Dendritic cell treated with granulocyte-macrophage colony-stimulating factor and Interleukin-4, amounts not matched to agents 40 ng/mL and 50 ng/mL, for 4 days (primary cell): Measurements from ENCODE around the gene AQP3.
"Not testable (repeated sequence)": the region's sequence is repeated elsewhere in the genome, so short reads cannot be mapped to it uniquely, and the experiment has no call there.

Source experiments
- H3K27ac Mint-ChIP-seq: one replicate; pipeline ENCODE4 v1.8.0; 2022; ENCODE audit warnings: mild to moderate bottlenecking, mixed read lengths
- H3K27me3 Mint-ChIP-seq: one replicate; pipeline ENCODE4 v1.8.0; 2022; ENCODE audit warnings: mild to moderate bottlenecking, mixed read lengths
- H3K36me3 Mint-ChIP-seq: one replicate; pipeline ENCODE4 v1.8.0; 2022; ENCODE audit warnings: low read depth, mixed read lengths
- H3K4me1 Mint-ChIP-seq: one replicate; pipeline ENCODE4 v1.8.0; 2022; ENCODE audit warnings: low read depth, mixed read lengths
- H3K4me3 Mint-ChIP-seq: one replicate; pipeline ENCODE4 v1.8.0; 2022; ENCODE audit warnings: mild to moderate bottlenecking, moderate library complexity, mixed read lengths
- H3K9me3 Mint-ChIP-seq: one replicate; pipeline ENCODE4 v1.8.0; 2022; ENCODE audit warnings: mixed read lengths
- intact Hi-C: fragments of 100-400 bp; cut with micrococcal nuclease; formaldehyde crosslinking; loops from one replicate; pipeline ENCODE4 v1.15.0; 2022

AQP3 gene

DNA sequence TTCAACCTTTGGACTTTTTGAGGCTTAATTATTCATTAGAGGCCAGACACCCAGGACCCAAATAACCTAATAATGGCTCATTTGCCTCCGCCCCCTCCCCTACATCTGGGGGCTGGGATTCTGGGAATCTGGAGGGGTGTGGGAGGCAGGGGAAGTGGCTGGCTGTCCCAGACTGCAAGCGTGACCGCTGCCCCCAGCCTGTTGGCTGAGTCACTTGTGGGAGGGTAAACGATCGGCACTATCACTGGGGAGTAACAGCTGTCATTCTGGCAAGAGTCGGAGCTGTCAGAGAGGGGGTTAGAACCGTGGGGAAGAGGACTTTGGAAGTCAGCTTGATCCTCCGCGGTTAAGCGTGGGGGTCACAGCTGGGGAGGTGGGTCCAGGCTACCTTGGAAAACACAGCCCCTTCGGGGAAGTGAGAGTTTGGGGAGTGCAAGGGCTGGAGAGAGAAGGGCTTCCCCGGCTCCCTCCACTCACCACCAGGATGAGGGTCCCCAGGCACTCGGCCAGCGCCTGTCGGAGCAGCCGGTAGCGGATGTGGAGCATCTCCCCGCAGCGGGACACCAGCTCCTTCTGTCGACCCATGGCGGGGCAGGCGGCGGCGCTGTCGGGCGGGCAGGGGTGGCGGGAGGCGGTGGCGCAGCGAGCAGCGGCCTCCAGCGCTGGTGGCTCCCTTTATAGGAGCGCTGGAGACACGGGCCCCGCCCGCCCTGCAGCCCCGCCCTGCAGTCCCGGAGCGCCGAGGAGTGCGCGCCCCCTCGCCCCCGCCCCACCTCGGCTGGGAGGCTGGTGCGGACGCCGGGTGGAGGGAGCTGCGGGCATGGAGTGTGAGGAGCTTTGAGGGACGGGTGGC is at the start of gene AQP3:
Gene AQP3 (minus strand): TSS at position 648 of the 853 bp plus-strand sequence. CDS start 63 bp downstream, at position 585.
- peak within 1 kb of the TSS; percentile 92 for H3K27ac Mint-ChIP-seq

GRCh38 chr9:33493819-33494218 is 46.4 kb upstream of the AQP3 start:
- intact Hi-C loops, result not testable (repeated sequence)

More for the DNA sequence above, at the start of gene AQP3:
- H3K36me3 Mint-ChIP-seq, result peaks cover 51% of the 10 kb centered on the region
- H3K27me3 Mint-ChIP-seq, result peaks cover 6% of the 10 kb centered on the region
- intact Hi-C loops, result no loop called here
- peak within 1 kb of the TSS; percentile 99 for H3K4me3 Mint-ChIP-seq
- no peaks in the 10 kb centered on the region for H3K9me3 Mint-ChIP-seq
- H3K4me1 Mint-ChIP-seq, result peaks cover 68% of the 10 kb centered on the region

GRCh38 chr9:33489066-33489465 is 41.7 kb upstream of the AQP3 start:
- no peaks in the 10 kb centered on the region for H3K9me3 Mint-ChIP-seq
- H3K36me3 Mint-ChIP-seq, result no peaks in the 10 kb centered on the region
- no peaks in the 10 kb centered on the region for H3K4me1 Mint-ChIP-seq
- intact Hi-C loops, result no loop called here
- H3K27ac Mint-ChIP-seq, result no peak overlapping the region
- H3K27me3 Mint-ChIP-seq, result no peaks in the 10 kb centered on the region
- no peak overlapping the region for H3K4me3 Mint-ChIP-seq

More at GRCh38 chr9:33493819-33494218, 46.4 kb upstream of the AQP3 start:
- H3K4me3 Mint-ChIP-seq, H3K36me3 Mint-ChIP-seq, H3K4me1 Mint-ChIP-seq, H3K9me3 Mint-ChIP-seq, H3K27me3 Mint-ChIP-seq, H3K27ac Mint-ChIP-seq: not testable (repeated sequence)

GRCh38 chr9:33485312-33485711 is 37.9 kb upstream of the AQP3 start:
- H3K36me3 Mint-ChIP-seq, H3K4me3 Mint-ChIP-seq, H3K4me1 Mint-ChIP-seq, H3K27ac Mint-ChIP-seq, H3K27me3 Mint-ChIP-seq, intact Hi-C loops, H3K9me3 Mint-ChIP-seq: not testable (repeated sequence)

GRCh38 chr9:33480976-33481375 is 33.6 kb upstream of the AQP3 start:
- Mint-ChIP-seq H3K36me3 (no peaks in the 10 kb centered on the region), H3K9me3 (no peaks in the 10 kb centered on the region), H3K4me1 (no peaks in the 10 kb centered on the region), H3K4me3 (no peak overlapping the region), H3K27ac (no peak overlapping the region), H3K27me3 (no peaks in the 10 kb centered on the region)
- intact Hi-C loops, result no loop called here

- Mint-ChIP-seq H3K27me3 (no peaks in the 10 kb centered on the region), H3K9me3 (no peaks in the 10 kb centered on the region), H3K27ac (no peak overlapping the region), H3K4me3 (no peak overlapping the region), H3K4me1 (no peaks in the 10 kb centered on the region), H3K36me3 (no peaks in the 10 kb centered on the region)
- intact Hi-C loops, result no loop called here
Measured at GRCh38 chr9:33480106-33480505, 32.7 kb upstream of the AQP3 start.

DNA sequence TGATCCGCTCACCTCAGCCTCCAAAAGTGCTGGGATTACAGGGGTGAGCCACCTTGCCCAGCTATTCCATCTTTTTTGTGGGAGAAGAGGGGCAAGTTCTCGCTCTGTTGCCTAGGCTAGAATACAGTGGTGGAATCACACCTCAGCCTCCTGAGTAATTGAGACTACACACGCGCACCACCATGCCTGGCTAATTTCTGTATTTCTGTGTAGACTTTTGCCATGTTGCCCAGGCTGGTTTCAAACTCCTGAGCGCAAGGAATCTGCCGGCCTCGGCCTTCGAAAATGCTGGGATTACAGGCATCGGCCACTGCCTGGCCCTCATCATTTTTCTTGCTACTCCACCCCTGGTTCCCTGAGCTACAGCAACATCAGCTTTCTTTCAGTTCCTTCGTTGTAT is 29.1 kb upstream of the AQP3 start:
- Mint-ChIP-seq H3K9me3 (no peaks in the 10 kb centered on the region), H3K27me3 (no peaks in the 10 kb centered on the region), H3K27ac (no peak overlapping the region), H3K4me3 (no peak overlapping the region), H3K36me3 (peaks cover 21% of the 10 kb centered on the region), H3K4me1 (peaks cover 14% of the 10 kb centered on the region)
- intact Hi-C loops, result loop anchor here (10.0 kb wide), 1 partner anchor 182 kb away; the partner anchor contains the start of gene NFX1

- Mint-ChIP-seq H3K9me3 (no peaks in the 10 kb centered on the region), H3K4me1 (peaks cover 19% of the 10 kb centered on the region), H3K27ac (no peak overlapping the region), H3K27me3 (no peaks in the 10 kb centered on the region), H3K4me3 (no peak overlapping the region), H3K36me3 (peaks cover 33% of the 10 kb centered on the region)
- intact Hi-C loops, result loop anchor here (10.0 kb wide), 1 partner anchor 181 kb away; the partner anchor contains the start of gene NFX1
Measured at GRCh38 chr9:33475357-33475756, 28.0 kb upstream of the AQP3 start.

- Mint-ChIP-seq H3K4me1 (peaks cover 19% of the 10 kb centered on the region), H3K9me3 (no peaks in the 10 kb centered on the region), H3K36me3 (peaks cover 49% of the 10 kb centered on the region), H3K27ac (peak within 1 kb of the TSS; percentile 84), H3K4me3 (peak within 1 kb of the TSS; percentile 89), H3K27me3 (no peaks in the 10 kb centered on the region)
- intact Hi-C loops, result loop anchor here (10.0 kb wide), 1 partner anchor 179 kb away; the partner anchor contains the start of gene NFX1
Measured at GRCh38 chr9:33473643-33474352, 26.4 kb upstream of the AQP3 start, which contains the start of gene NOL6. Gene NOL6 (minus strand): TSS chr9:33473924. CDS start chr9:33473842, 82 bp downstream.

DNA sequence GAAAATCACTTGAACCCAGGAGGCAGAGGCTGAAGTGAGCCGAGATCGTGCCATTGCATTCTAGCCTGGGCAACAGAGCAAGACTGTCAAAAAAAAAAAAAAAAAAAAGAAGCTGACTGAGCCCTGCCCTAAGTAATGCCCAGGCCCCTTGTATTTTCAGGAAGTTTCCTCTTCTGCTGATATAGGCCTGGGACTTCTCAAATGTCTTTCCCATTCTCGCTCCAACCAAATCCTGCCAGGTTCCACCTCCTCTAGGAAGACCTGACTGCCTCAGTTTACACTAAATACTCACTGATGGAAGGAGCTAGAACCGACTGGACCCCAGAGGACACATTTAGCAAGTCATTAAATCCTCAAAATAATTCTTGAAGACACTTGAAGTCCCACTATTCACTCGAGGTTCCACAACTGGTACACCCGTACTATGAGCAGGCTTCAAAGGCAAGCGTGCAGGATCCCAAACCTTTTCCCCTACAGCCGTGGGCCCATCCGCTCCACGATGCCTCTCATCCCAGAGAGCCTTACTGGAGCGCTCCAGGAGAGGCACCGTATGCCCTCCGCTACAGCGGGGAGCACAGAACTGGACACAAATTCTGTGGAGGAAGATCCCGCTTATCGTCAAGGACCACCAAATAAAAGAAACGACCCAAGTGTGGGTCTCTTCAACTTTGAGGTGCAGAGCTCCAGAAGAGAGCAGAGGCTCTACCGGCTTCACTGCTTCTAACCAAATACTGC is 25.7 kb upstream of the AQP3 start:
- peaks cover 56% of the 10 kb centered on the region for H3K36me3 Mint-ChIP-seq
- H3K4me3 Mint-ChIP-seq, result peak overlapping the region; percentile 89
- H3K9me3 Mint-ChIP-seq, result no peaks in the 10 kb centered on the region
- intact Hi-C loops, result loop anchor here (10.0 kb wide), 1 partner anchor 178 kb away; the partner anchor contains the start of gene NFX1
- H3K27me3 Mint-ChIP-seq, result no peaks in the 10 kb centered on the region
- H3K27ac Mint-ChIP-seq, result peak overlapping the region; percentile 84
- H3K4me1 Mint-ChIP-seq, result peaks cover 19% of the 10 kb centered on the region

DNA sequence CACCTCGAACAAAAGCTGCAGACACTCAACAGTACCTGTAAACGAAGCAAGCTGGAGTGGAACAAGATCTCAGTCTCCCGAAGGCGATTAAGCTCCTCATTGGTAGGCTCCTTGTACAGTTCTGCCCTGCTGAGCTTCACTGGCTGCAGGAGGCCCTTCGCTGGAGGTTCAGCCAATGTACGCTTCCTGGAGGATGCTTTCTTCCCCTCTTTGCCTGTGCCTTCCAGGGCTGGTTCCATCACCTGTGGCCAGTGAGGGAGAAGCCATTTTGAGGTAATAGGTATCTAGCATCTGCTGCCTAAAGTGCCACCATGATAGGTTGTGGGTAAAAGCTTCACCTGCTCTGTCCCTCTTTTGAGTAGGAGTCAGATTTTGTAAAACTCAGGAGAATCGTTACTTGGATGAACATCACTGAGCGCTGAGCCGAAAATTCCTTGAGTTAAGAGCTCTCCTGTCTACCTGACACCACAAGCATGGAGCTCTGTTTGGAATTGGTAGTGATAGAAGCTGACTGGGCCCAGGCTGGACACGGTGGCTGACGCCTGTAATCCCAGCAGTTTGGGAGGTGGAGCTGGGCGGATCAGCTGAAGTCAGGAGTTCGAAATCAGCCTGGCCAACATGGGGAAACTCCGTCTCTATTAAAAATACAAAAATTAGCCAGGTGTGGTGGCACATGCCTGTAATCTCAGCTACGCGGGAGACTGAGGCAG is 24.9 kb upstream of the AQP3 start:
- Mint-ChIP-seq H3K4me1 (peaks cover 19% of the 10 kb centered on the region), H3K27ac (peak overlapping the region; percentile 84), H3K27me3 (no peaks in the 10 kb centered on the region), H3K4me3 (peak overlapping the region; percentile 89), H3K36me3 (peaks cover 63% of the 10 kb centered on the region), H3K9me3 (no peaks in the 10 kb centered on the region)
- intact Hi-C loops, result loop anchor here (10.0 kb wide), 1 partner anchor 178 kb away; the partner anchor contains the start of gene NFX1

- intact Hi-C loops, result loop anchor here (10.0 kb wide), 1 partner anchor 177 kb away; the partner anchor contains the start of gene NFX1
- Mint-ChIP-seq H3K27me3 (no peaks in the 10 kb centered on the region), H3K9me3 (no peaks in the 10 kb centered on the region), H3K36me3 (peaks cover 73% of the 10 kb centered on the region), H3K27ac (peak overlapping the region; percentile 7), H3K4me3 (no peak overlapping the region), H3K4me1 (peaks cover 19% of the 10 kb centered on the region)
Measured at GRCh38 chr9:33471361-33471760, 24.0 kb upstream of the AQP3 start.

- Mint-ChIP-seq H3K9me3 (no peaks in the 10 kb centered on the region), H3K4me1 (peaks cover 19% of the 10 kb centered on the region), H3K27me3 (no peaks in the 10 kb centered on the region), H3K36me3 (peaks cover 88% of the 10 kb centered on the region), H3K27ac (no peak overlapping the region), H3K4me3 (no peak overlapping the region)
- intact Hi-C loops, result loop anchor here (10.0 kb wide), 2 partner anchors 95 to 175 kb away; partner anchors contain the start of gene NFX1
Measured at GRCh38 chr9:33469891-33470290, 22.5 kb upstream of the AQP3 start.
